IMR-90 (cell line): ENCODE data around the gene SYNGR1. TPM values are rescaled to one million over a fixed set of nuclear protein-coding genes. Genes with fewer than 3 reads are reported as not detected.

Experiments used
- ATAC-seq: fragments of 200-7000 bp; cut with Tn5 transposase; 2 replicates; pipeline ENCODE4 v1.9.1; 2020; ENCODE audit warnings: low read depth, mild to moderate bottlenecking, moderate library complexity
- BruUV-seq: library from RNA; stranded (reverse); fragments of 400-500 nt; replicated peaks from 2 replicates; lab custom pipeline; 2021; lab: Mats Ljungman, UMichigan
- CTCF ChIA-PET: fragments of 300-600 bp; formaldehyde crosslinking; extraction: SDS; loops from one replicate; lab custom pipeline; 2021; ENCODE audit warnings: antibody characterized with exemption; lab: Yijun Ruan, JAX
- POLR2A ChIA-PET: fragments of 300-600 bp; sonication (Branson Sonifier 250); formaldehyde crosslinking; loops from one replicate; lab custom pipeline; 2022; ENCODE audit warnings: antibody characterized with exemption; ENCODE audit not compliant: unreplicated experiment; lab: Charles Lee
- DNase-seq: peaks from one replicate; pipeline ENCODE4 v3.0.0; 2013
- H2AFZ ChIP-seq: replicated peaks from 2 replicates; pipeline ENCODE3; 2013; ENCODE audit warnings: low read length, mild to moderate bottlenecking; ENCODE audit not compliant: poor library complexity
- H2AK5ac ChIP-seq: 2 replicates; pipeline ENCODE4 v1.6.1; 2013; ENCODE audit warnings: low read depth, low read length, inconsistent platforms
- H2AK9ac ChIP-seq: replicated peaks from 2 replicates; pipeline ENCODE3; 2013; ENCODE audit warnings: mild to moderate bottlenecking, low read depth, low read length, moderate library complexity; ENCODE audit not compliant: poor library complexity
- H2BK120ac ChIP-seq: 2 replicates; pipeline ENCODE4 v1.6.1; 2013; ENCODE audit warnings: low read depth, low read length, inconsistent platforms
- H2BK15ac ChIP-seq: 3 replicates; pipeline ENCODE4 v1.6.1; 2013; ENCODE audit warnings: low read depth, low read length, inconsistent platforms
- H2BK20ac ChIP-seq: 2 replicates; pipeline ENCODE4 v1.6.1; 2013; ENCODE audit warnings: low read depth, mild to moderate bottlenecking, inconsistent platforms, low read length, moderate library complexity
- H2BK5ac ChIP-seq: 2 replicates; pipeline ENCODE4 v1.6.1; 2013; ENCODE audit warnings: mild to moderate bottlenecking, low read depth, low read length, inconsistent platforms; ENCODE audit not compliant: poor library complexity, severe bottlenecking
- H3K14ac ChIP-seq: replicated peaks from 2 replicates; pipeline ENCODE4 v1.6.1; 2013; ENCODE audit warnings: low read depth, low read length, inconsistent platforms
- H3K18ac ChIP-seq: 2 replicates; pipeline ENCODE4 v1.6.1; 2013; ENCODE audit warnings: low read depth, low read length, control low read depth
- H3K23ac ChIP-seq: 2 replicates; pipeline ENCODE4 v1.6.1; 2013; ENCODE audit warnings: low read depth, low read length, inconsistent platforms
- H3K27ac ChIP-seq: 2 replicates; pipeline ENCODE4 v1.5.1; 2013; ENCODE audit warnings: mild to moderate bottlenecking, control low read depth, low read length; ENCODE audit not compliant: insufficient read depth
- H3K27me3 ChIP-seq: 2 replicates; pipeline ENCODE4 v1.6.1; 2013; ENCODE audit warnings: low read length; ENCODE audit not compliant: control insufficient read depth, insufficient read depth
- H3K36me3 ChIP-seq: 2 replicates; pipeline ENCODE4 v1.6.1; 2013; ENCODE audit warnings: low read length, mixed read lengths; ENCODE audit not compliant: control insufficient read depth, insufficient read depth
- H3K4ac ChIP-seq: 2 replicates; pipeline ENCODE4 v1.6.1; 2013; ENCODE audit warnings: low read depth, low read length, inconsistent platforms
- H3K4me1 ChIP-seq: 2 replicates; pipeline ENCODE4 v1.6.1; 2013; ENCODE audit warnings: low read length, mixed read lengths; ENCODE audit not compliant: control insufficient read depth, insufficient read depth
- H3K4me2 ChIP-seq: 2 replicates; pipeline ENCODE4 v1.6.1; 2013; ENCODE audit warnings: low read depth, mild to moderate bottlenecking, control low read depth, low read length, moderate library complexity
- H3K4me3 ChIP-seq: 2 replicates; pipeline ENCODE4 v1.5.1; 2013; ENCODE audit warnings: low read depth, mild to moderate bottlenecking, control low read depth, low read length, moderate library complexity; ENCODE audit not compliant: insufficient read depth
- H3K56ac ChIP-seq: 2 replicates; pipeline ENCODE4 v1.6.1; 2013; ENCODE audit warnings: low read length, inconsistent platforms; ENCODE audit not compliant: insufficient read depth; ENCODE audit errors: extremely low read depth
- H3K79me1 ChIP-seq, 2 experiments: 2 replicates each; pipeline ENCODE4 v1.6.1; 2013; ENCODE audit warnings: low read length in 2 of 2, inconsistent platforms in 1 of 2, low read depth in 1 of 2
- H3K9ac ChIP-seq: 2 replicates; pipeline ENCODE4 v1.6.1; 2013; ENCODE audit warnings: low read depth, low read length, control low read depth
- H3K9me1 ChIP-seq: 2 replicates; pipeline ENCODE4 v1.6.1; 2013; ENCODE audit warnings: low read length, inconsistent platforms; ENCODE audit not compliant: insufficient read depth
- H3K9me3 ChIP-seq: 2 replicates; pipeline ENCODE4 v1.6.1; 2013; ENCODE audit warnings: low read length; ENCODE audit not compliant: control insufficient read depth, insufficient read depth
- H4K20me1 ChIP-seq: 2 replicates; pipeline ENCODE4 v1.6.1; 2013; ENCODE audit warnings: low read length, inconsistent platforms; ENCODE audit not compliant: insufficient read depth
- H4K5ac ChIP-seq: 2 replicates; pipeline ENCODE4 v1.6.1; 2013; ENCODE audit warnings: mild to moderate bottlenecking, low read depth, low read length, control low read depth
- H4K8ac ChIP-seq, 2 experiments: 2 replicates each; pipeline ENCODE4 v1.6.1; 2013; ENCODE audit warnings: low read depth in 2 of 2, low read length in 2 of 2, control low read depth in 1 of 2, inconsistent platforms in 1 of 2
- H4K91ac ChIP-seq: 2 replicates; pipeline ENCODE4 v1.6.1; 2013; ENCODE audit warnings: low read depth, low read length, inconsistent platforms; ENCODE audit not compliant: insufficient read depth
- CEBPB ChIP-seq: IDR thresholded peaks from 2 replicates; pipeline ENCODE4 v1.6.1; 2012; ENCODE audit warnings: low read depth, low read length, improper control_type of control experiment
- WGBS, 2 experiments: methylation state at CpG; one replicate each; pipeline versions ENCODE4 v1.1.5 to v1.1.7; 2013; ENCODE audit warnings: missing lambda C conversion rate in 2 of 2; ENCODE audit not compliant: insufficient read length in 1 of 2; ENCODE audit errors: extremely low coverage in 2 of 2; 5-methylcytosine and 5-hydroxymethylcytosine counted together
- dilution Hi-C: fragments of 300-500 bp; cut with HindIII; formaldehyde crosslinking; loops from one replicate; pipeline ENCODE4 v1.14.3; 2018; ENCODE audit warnings: low sequenced_read_pairs; ENCODE audit not compliant: unreplicated experiment
- in situ Hi-C: fragments of 300-500 bp; cut with MboI; formaldehyde crosslinking; loops from 3 replicates; pipeline ENCODE4 v1.14.3; 2019; ENCODE audit warnings: low sequenced_read_pairs, inconsistent platforms, mixed read lengths
- intact Hi-C: fragments of 100-400 bp; cut with micrococcal nuclease; formaldehyde crosslinking; loops from 2 replicates; pipeline ENCODE4 v1.10.0; 2022
- polyA plus RNA-seq, 3 experiments: library from polyadenylated mRNA; depleted of rRNA; stranded (reverse); fragments of >200 nt; gene quantifications; 2 replicates each; pipeline ENCODE4 v1.2.3, GENCODE V29; 2012; ENCODE audit warnings: low replicate concordance in 1 of 3
- total RNA-seq: library from RNA; depleted of rRNA; stranded (reverse); fragments of >200 nt; gene quantifications from 2 replicates; pipeline ENCODE4 v1.2.3, GENCODE V29; 2012
- TF ChIP-seq, protein P1 (sequence below): fragments of 150-350 bp; IDR thresholded peaks from 2 replicates; pipeline ENCODE4 v1.6.1; 2017; ENCODE audit warnings: mild to moderate bottlenecking, antibody characterized with exemption, low read length, low read depth

The SYNGR1 gene
- total and polyA plus RNA-seq, 2 of the 4 experiments (the other 2 are of a cell fraction), result 6.3 to 81.5 TPM

DNA sequence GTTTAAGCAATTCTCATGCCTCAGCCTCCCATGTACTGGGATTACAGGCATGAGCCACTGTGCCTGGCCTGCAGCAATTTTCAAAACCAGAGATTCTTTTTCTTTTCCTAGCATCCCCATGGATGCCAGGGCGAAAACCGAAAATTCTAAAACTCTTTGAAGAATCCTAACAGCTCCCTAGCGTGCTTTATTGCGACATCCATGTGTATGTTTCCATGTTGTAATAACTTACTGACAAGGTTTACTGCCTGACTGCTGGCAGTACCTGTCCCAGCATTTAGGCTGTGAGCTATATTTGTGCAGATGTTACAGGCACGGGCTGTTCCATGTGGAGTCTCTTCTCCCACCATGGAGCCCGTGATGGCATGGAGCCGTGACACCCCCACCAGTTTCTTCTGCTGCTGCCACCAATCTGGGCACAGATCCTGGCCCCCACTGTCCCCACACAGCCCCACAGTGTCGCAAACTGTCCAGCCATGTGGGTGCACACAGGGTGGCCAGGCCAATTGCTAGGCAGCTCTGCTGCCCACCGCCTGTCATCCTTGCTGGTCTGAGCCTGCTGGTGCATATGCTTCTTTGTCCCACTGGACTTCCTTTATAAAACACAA lies 42.7 kb downstream of the SYNGR1 start:
- intact Hi-C loops, result no loop called here

More for the DNA sequence above, 42.7 kb downstream of the SYNGR1 start:
- H4K91ac ChIP-seq, result no peak overlapping the region
- H2AK5ac ChIP-seq, result no peak overlapping the region
- H3K4me1 ChIP-seq, result 0 out of 2 replicates have a peak, but pooled peaks cover 2% of the 10 kb centered on the region
- no peak overlapping the region for H3K18ac ChIP-seq
- no peak overlapping the region for H3K56ac ChIP-seq
- no peak overlapping the region for H2AFZ ChIP-seq
- H3K79me1 ChIP-seq, result no peaks in the 10 kb centered on the region
- no peaks in the 10 kb centered on the region for H3K9me3 ChIP-seq
- H4K8ac ChIP-seq, result no peak overlapping the region
- no peak overlapping the region for H2BK20ac ChIP-seq
- no peak overlapping the region for H3K4me3 ChIP-seq
- in situ Hi-C loops, result no loop called here
- no TSS peak for BruUV-seq
- no peak overlapping the region for H3K23ac ChIP-seq
- H4K5ac ChIP-seq, result no peak overlapping the region
- no peak for DNase-seq
- H3K36me3 ChIP-seq, result no peaks in the 10 kb centered on the region
- no peak overlapping the region for H2BK15ac ChIP-seq
- no peak overlapping the region for H2BK5ac ChIP-seq
- H3K14ac ChIP-seq, result no peak overlapping the region
- H4K20me1 ChIP-seq, result no peaks in the 10 kb centered on the region
- 66% methylated on average over 3 of the region's 9 CpGs; no CpG with 5 or more reads in 1 of the 2 experiments for WGBS, 2 experiments
- ATAC-seq, result no peak
- dilution Hi-C loops, result no loop called here
- H3K4ac ChIP-seq, result no peak overlapping the region
- TF ChIP-seq, protein P1, sequence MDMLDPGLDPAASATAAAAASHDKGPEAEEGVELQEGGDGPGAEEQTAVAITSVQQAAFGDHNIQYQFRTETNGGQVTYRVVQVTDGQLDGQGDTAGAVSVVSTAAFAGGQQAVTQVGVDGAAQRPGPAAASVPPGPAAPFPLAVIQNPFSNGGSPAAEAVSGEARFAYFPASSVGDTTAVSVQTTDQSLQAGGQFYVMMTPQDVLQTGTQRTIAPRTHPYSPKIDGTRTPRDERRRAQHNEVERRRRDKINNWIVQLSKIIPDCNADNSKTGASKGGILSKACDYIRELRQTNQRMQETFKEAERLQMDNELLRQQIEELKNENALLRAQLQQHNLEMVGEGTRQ, result no peak
- TF ChIP-seq CEBPB, result peak; percentile 87
- H3K27me3 ChIP-seq, result no peaks in the 10 kb centered on the region
- ChIA-PET POLR2A (interaction anchor here (0.6 kb wide), 1 partner anchor 119 kb away, joined by 4 read pairs; no protein-coding TSS in a partner anchor), CTCF (no interaction called here)
- no peak overlapping the region for H3K9ac ChIP-seq
- H3K4me2 ChIP-seq, result no peak overlapping the region
- H2BK120ac ChIP-seq, result no peak overlapping the region
- no peak overlapping the region for H2AK9ac ChIP-seq
- H3K9me1 ChIP-seq, result no peaks in the 10 kb centered on the region; the same call in 1 of the 2 replicates
- no peak overlapping the region for H3K27ac ChIP-seq
